ENCODE measurements around the gene ARID3C.

The ARID3C gene

GRCh38 chr9:34576597-34577399 is 52.1 kb downstream of the ARID3C start:
- no peak for DNase-seq

- peak; percentile 5 to 41 (median 8) for DNase-seq
Measured at GRCh38 chr9:34575862-34576596, 52.8 kb downstream of the ARID3C start.

- no peak for DNase-seq
Measured at GRCh38 chr9:34575241-34575640, 53.6 kb downstream of the ARID3C start.

- DNase-seq = no peak
Measured at GRCh38 chr9:34574571-34574970, 54.3 kb downstream of the ARID3C start.

GRCh38 chr9:34573599-34574325 is 55.1 kb downstream of the ARID3C start:
- DNase-seq = no peak

GRCh38 chr9:34572628-34573027 is 56.2 kb downstream of the ARID3C start:
- no peak for DNase-seq

GRCh38 chr9:34572092-34572491 is 56.8 kb downstream of the ARID3C start:
- DNase-seq = no peak

GRCh38 chr9:34571481-34571810 is 57.4 kb downstream of the ARID3C start:
- no peak for DNase-seq
